Panc1 (cell line): ENCODE data around the gene SLC25A36. TPM values are rescaled to one million over a fixed set of nuclear protein-coding genes. Genes with fewer than 3 reads are reported as not detected.
"Not testable (repeated sequence)": the region's sequence is repeated elsewhere in the genome, so short reads cannot be mapped to it uniquely, and the experiment has no call there.

Experiments
- ATAC-seq: fragments of 200-7000 bp; cut with Tn5 transposase; 2 replicates; pipeline ENCODE4 v1.9.1; 2020; ENCODE audit warnings: mild to moderate bottlenecking, moderate library complexity
- BruUV-seq: library from RNA; stranded (reverse); fragments of 400-500 nt; replicated peaks from 2 replicates; lab custom pipeline; 2021; lab: Mats Ljungman, UMichigan
- CTCF ChIA-PET: fragments of 300-600 bp; sonication (Branson Sonifier 250); formaldehyde crosslinking; loops from one replicate; lab custom pipeline; 2022; ENCODE audit warnings: antibody characterized with exemption; lab: Charles Lee
- POLR2A ChIA-PET: fragments of 300-600 bp; sonication (Branson Sonifier 250); formaldehyde crosslinking; loops from one replicate; lab custom pipeline; 2022; ENCODE audit warnings: antibody characterized with exemption; lab: Charles Lee
- DNase-seq: peaks from one replicate; pipeline ENCODE4 v3.0.0-alpha.2; 2010; ENCODE audit warnings: low read depth, low spot score
- H3K27ac ChIP-seq: 2 replicates; pipeline ENCODE4 v1.5.1; 2011; ENCODE audit warnings: mild to moderate bottlenecking, low read length, inconsistent platforms
- H3K27me3 ChIP-seq: fragments of 200-500 bp; sonication (Bioruptor generic); 2 replicates; pipeline ENCODE4 v1.6.0; 2014; ENCODE audit warnings: low read length, inconsistent platforms; ENCODE audit not compliant: control insufficient read depth, insufficient read depth
- H3K36me3 ChIP-seq: fragments of 200-500 bp; sonication (Bioruptor generic); 2 replicates; pipeline ENCODE4 v1.5.1; 2014; ENCODE audit warnings: inconsistent platforms, mild to moderate bottlenecking, low read length, moderate library complexity; ENCODE audit not compliant: control insufficient read depth, insufficient read depth
- H3K4me1 ChIP-seq: 2 replicates; pipeline ENCODE4 v1.5.1; 2011; ENCODE audit warnings: inconsistent platforms, mild to moderate bottlenecking, low read length, moderate library complexity; ENCODE audit not compliant: control insufficient read depth, insufficient read depth
- H3K4me3 ChIP-seq, 2 experiments: 2 replicates each; pipeline ENCODE4 v1.5.1; 2011 to 2012; ENCODE audit warnings: low read depth in 2 of 2, low read length in 2 of 2, mild to moderate bottlenecking in 2 of 2, inconsistent platforms in 1 of 2, moderate library complexity in 1 of 2
- H3K9me3 ChIP-seq: fragments of 200-500 bp; sonication (Bioruptor generic); 2 replicates; pipeline ENCODE4 v1.5.1; 2014; ENCODE audit warnings: low read depth, mild to moderate bottlenecking, inconsistent platforms, low read length, moderate library complexity; ENCODE audit not compliant: control insufficient read depth, insufficient read depth
- POLR2AphosphoS5 ChIP-seq: IDR thresholded peaks from 2 replicates; pipeline ENCODE4 v1.6.1; 2012; ENCODE audit warnings: mild to moderate bottlenecking, low read depth, low read length, moderate library complexity
- SIN3A ChIP-seq: IDR thresholded peaks from 2 replicates; pipeline ENCODE4 v1.6.1; 2012; ENCODE audit warnings: low read depth, mild to moderate bottlenecking, low read length, moderate library complexity, borderline replicate concordance; ENCODE audit not compliant: insufficient read depth
- TCF7L2 ChIP-seq: IDR thresholded peaks from 2 replicates; pipeline ENCODE4 v1.6.1; 2011; ENCODE audit warnings: mild to moderate bottlenecking, low read depth, low read length, inconsistent platforms
- in situ Hi-C: cut with HindIII; loops from 2 replicates; pipeline ENCODE4 v1.10.0; 2016; ENCODE audit warnings: low sequenced_read_pairs, low pct_unique_long_range_greater_than_20kb
- intact Hi-C: fragments of 100-400 bp; cut with micrococcal nuclease; formaldehyde crosslinking; loops from one replicate; pipeline ENCODE4 v1.10.0; 2022; ENCODE audit not compliant: unreplicated experiment
- total RNA-seq: library from RNA; stranded (reverse); gene quantifications from one replicate; pipeline ENCODE4 v1.2.1, GENCODE V29; 2021; ENCODE audit not compliant: unreplicated experiment
- TF ChIP-seq, protein P1 (sequence below): fragments of 450-650 bp; IDR thresholded peaks from 2 replicates; pipeline ENCODE4 v1.5.1; 2017; ENCODE audit warnings: mild to moderate bottlenecking
- TF ChIP-seq, protein P2 (sequence below), 2 experiments: IDR thresholded peaks; 2 replicates each; pipeline ENCODE4 v1.6.1; 2011 to 2012; ENCODE audit warnings: low read depth in 2 of 2, control low read depth in 1 of 2, low read length in 1 of 2, mild to moderate bottlenecking in 1 of 2, moderate library complexity in 1 of 2; ENCODE audit not compliant: insufficient read depth in 1 of 2

The SLC25A36 gene
- total RNA-seq, 1 experiment from 2014 or later, result 69.5 TPM

DNA sequence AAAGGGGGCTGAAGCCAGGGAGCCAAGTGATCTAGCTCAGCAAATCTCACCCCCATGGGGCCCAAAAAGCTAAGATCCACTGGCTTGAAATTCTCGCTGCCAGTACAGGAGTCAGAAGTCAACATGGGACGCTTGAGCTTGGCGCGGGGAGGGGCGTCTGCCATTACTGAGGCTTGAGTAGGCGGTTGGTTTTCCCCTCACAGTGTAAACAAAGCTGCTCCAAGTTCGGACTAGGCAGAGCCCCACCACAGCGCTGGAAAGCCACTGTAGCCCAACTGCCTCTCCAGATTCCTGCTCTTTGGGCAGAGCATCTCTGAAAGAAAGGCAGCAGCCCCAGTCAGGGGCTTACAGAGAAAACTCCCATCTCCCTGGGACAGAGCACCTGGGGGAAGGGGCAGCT, 8.1 kb upstream of the SLC25A36 start:
- BruUV-seq, result no TSS peak
- intact Hi-C loops (no loop called here), in situ Hi-C loops (no loop called here)
- Histone ChIP-seq H3K27ac (no peak overlapping the region), H3K9me3 (no peaks in the 10 kb centered on the region), H3K4me3 (no peak overlapping the region), H3K4me1 (no peaks in the 10 kb centered on the region), H3K36me3 (no peaks in the 10 kb centered on the region), H3K27me3 (peaks cover 13% of the 10 kb centered on the region)
- POLR2A ChIA-PET, result no interaction called here
- DNase-seq, result no peak
- TF ChIP-seq TCF7L2 (no peak), POLR2AphosphoS5 (no peak), SIN3A (no peak)
- TF ChIP-seq, protein P1, sequence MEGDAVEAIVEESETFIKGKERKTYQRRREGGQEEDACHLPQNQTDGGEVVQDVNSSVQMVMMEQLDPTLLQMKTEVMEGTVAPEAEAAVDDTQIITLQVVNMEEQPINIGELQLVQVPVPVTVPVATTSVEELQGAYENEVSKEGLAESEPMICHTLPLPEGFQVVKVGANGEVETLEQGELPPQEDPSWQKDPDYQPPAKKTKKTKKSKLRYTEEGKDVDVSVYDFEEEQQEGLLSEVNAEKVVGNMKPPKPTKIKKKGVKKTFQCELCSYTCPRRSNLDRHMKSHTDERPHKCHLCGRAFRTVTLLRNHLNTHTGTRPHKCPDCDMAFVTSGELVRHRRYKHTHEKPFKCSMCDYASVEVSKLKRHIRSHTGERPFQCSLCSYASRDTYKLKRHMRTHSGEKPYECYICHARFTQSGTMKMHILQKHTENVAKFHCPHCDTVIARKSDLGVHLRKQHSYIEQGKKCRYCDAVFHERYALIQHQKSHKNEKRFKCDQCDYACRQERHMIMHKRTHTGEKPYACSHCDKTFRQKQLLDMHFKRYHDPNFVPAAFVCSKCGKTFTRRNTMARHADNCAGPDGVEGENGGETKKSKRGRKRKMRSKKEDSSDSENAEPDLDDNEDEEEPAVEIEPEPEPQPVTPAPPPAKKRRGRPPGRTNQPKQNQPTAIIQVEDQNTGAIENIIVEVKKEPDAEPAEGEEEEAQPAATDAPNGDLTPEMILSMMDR, result no peak
- TF ChIP-seq, protein P2, sequence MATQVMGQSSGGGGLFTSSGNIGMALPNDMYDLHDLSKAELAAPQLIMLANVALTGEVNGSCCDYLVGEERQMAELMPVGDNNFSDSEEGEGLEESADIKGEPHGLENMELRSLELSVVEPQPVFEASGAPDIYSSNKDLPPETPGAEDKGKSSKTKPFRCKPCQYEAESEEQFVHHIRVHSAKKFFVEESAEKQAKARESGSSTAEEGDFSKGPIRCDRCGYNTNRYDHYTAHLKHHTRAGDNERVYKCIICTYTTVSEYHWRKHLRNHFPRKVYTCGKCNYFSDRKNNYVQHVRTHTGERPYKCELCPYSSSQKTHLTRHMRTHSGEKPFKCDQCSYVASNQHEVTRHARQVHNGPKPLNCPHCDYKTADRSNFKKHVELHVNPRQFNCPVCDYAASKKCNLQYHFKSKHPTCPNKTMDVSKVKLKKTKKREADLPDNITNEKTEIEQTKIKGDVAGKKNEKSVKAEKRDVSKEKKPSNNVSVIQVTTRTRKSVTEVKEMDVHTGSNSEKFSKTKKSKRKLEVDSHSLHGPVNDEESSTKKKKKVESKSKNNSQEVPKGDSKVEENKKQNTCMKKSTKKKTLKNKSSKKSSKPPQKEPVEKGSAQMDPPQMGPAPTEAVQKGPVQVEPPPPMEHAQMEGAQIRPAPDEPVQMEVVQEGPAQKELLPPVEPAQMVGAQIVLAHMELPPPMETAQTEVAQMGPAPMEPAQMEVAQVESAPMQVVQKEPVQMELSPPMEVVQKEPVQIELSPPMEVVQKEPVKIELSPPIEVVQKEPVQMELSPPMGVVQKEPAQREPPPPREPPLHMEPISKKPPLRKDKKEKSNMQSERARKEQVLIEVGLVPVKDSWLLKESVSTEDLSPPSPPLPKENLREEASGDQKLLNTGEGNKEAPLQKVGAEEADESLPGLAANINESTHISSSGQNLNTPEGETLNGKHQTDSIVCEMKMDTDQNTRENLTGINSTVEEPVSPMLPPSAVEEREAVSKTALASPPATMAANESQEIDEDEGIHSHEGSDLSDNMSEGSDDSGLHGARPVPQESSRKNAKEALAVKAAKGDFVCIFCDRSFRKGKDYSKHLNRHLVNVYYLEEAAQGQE (IDR thresholded peaks at IDR 0.05; ENCODE audit: insufficient read depth in 1 of 2, low read depth in 2 of 2, low read length in 1 of 2), result no peak
- CTCF ChIA-PET, result no interaction called here
- no peak for ATAC-seq

GRCh38 chr3:140939305-140939704, 2.3 kb upstream of the SLC25A36 start:
- CTCF ChIA-PET, in situ Hi-C loops, H3K36me3 ChIP-seq, ATAC-seq, intact Hi-C loops, H3K27ac ChIP-seq, DNase-seq, BruUV-seq, H3K9me3 ChIP-seq, H3K4me3 ChIP-seq, H3K27me3 ChIP-seq: not testable (repeated sequence)
- H3K4me1 ChIP-seq, result peaks cover 11% of the 10 kb centered on the region
- POLR2A ChIA-PET, result interaction anchor here (0.6 kb wide), 1 partner anchor 441 kb away, joined by 3 read pairs; no protein-coding TSS in a partner anchor

DNA sequence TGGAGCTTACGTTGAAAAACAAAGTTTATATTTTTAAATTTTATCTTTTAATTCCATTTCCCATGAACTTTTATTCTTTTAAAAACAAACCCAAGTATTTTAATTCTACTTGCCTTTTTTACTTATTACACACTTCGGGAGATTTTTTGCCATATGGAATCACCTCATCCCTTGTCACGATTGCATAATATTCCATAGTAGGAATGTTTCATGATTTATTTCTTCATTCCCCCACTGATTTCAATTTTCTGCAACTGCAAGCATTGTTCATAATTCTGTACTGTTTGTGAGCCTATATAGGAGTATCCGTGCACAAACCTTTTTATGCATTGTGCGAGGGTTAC, 574 bp upstream of the SLC25A36 start:
- Histone ChIP-seq H3K27ac (peak overlapping the region; percentile 79), H3K9me3 (no peaks in the 10 kb centered on the region), H3K4me1 (peaks cover 11% of the 10 kb centered on the region), H3K4me3 (peak overlapping the region; percentile 61 to 88), H3K36me3 (no peaks in the 10 kb centered on the region; the same call in 1 of the 2 replicates), H3K27me3 (peaks cover 2% of the 10 kb centered on the region; the same call in 1 of the 2 replicates)
- intact Hi-C loops, result no loop called here
- TF ChIP-seq, protein P1, result no peak
- no peak for TF ChIP-seq TCF7L2
- TF ChIP-seq, protein P2 (IDR thresholded peaks at IDR 0.05; ENCODE audit: insufficient read depth in 1 of 2, low read depth in 2 of 2, low read length in 1 of 2), result no peak
- no peak for TF ChIP-seq SIN3A
- TF ChIP-seq POLR2AphosphoS5, result no peak
- POLR2A ChIA-PET, result no interaction called here
- no peak for ATAC-seq
- DNase-seq, result no peak
- CTCF ChIA-PET, result no interaction called here
- in situ Hi-C loops, result no loop called here
- no TSS peak for BruUV-seq
